ENCODE data around the gene DNAJB4.
"Not testable (repeated sequence)": the region's sequence is repeated elsewhere in the genome, so short reads cannot be mapped to it uniquely, and the experiment has no call there.

DNAJB4 gene

DNA sequence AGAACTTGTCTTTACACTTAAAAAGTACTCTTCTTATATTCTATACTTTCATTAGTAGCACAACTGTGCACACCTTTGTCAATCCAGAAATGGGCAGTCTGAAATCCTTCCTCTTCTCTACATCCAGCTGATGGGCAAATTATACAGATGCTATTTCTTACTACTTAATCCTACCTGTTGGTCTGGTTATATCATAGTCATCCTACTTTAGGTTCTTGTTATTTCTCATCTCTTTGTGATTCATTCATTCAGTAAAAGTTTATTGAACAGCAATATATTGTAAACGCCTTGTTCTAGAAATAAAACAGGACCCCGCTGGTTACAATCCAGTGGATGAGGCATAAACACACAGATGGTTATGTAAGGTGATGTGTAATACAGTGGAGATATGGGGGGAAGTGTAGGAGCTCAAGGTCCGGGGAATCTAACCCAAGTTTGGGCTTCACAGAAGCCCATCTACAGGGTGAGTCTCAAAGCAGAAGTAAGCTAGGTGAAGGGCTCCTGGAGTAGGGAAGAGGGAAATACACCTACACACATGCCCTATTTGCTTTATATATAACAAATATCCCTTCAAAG lies 14.0 kb upstream of the DNAJB4 start:
- in situ Hi-C loops (cut with MboI; ENCODE audit: low sequenced_read_pairs), result no loop called here

DNA sequence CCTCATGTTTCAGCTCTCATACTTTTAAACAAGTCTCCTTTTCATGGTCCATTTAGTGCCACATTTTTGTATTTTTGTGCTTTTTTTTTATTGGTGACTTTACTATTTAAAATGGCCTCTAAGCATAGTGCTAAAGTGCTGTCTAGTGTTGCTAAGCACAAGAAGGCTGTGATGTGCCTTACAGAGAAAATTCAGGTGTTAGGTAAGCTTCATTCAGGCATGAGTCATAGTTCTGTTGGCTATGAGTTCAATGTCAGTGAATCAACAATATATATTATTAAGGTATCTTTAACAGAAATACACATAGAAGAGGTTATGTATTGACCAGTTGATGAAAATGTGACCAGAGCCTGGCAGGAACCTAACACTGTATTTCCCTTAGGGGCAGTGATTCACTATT lies 13.1 kb upstream of the DNAJB4 start:
- in situ Hi-C loops (cut with MboI; ENCODE audit: low sequenced_read_pairs), result no loop called here

GRCh38 chr1:77994117-77994705 lies 10.5 kb upstream of the DNAJB4 start:
- in situ Hi-C loops (cut with MboI; ENCODE audit: low sequenced_read_pairs), result no loop called here

- in situ Hi-C loops (cut with MboI; ENCODE audit: low sequenced_read_pairs), result no loop called here
These were observed 8.0 kb upstream of the DNAJB4 start for GRCh38 chr1:77996734-77997133.

DNA sequence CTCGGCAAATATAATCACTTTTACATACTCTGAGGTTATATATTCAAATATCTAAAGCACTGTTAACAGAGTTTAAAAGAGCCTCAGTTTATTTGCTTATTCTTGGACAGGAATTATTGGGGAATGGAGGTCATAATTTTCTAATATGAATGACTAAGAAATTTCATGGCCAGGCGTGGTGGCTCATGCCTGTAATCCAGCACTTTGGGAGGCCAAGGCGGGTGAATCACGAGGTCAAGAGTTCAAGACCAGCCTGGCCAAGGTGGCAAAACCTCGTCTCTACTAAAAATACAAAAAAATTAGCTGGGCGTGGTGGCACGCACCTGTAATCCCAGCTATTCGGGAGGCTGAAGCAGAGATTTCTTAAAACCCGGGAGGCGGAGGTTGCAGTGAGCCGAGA lies 4.2 kb upstream of the DNAJB4 start:
- in situ Hi-C loops (cut with MboI; ENCODE audit: low sequenced_read_pairs), result not testable (repeated sequence)

- in situ Hi-C loops (cut with MboI; ENCODE audit: low sequenced_read_pairs), result no loop called here
These were observed 1.5 kb upstream of the DNAJB4 start for GRCh38 chr1:78003070-78003746.

- in situ Hi-C loops (cut with MboI; ENCODE audit: low sequenced_read_pairs), result no loop called here
These were observed 639 bp upstream of the DNAJB4 start for GRCh38 chr1:78003882-78004718.

DNA sequence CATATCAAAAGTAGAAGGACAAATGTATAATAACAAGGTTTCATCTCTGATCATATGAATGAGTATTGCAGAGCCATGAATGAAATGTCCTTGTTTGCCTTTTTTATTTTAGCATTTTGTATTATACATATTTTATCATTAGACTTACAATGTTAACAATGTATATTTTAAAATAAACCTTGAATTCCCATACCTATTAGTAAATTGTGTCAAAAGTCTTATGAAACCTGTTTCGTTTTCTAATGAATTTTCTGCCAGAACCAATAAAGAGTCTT lies 646 bp downstream of the DNAJB4 start:
- in situ Hi-C loops (cut with MboI; ENCODE audit: low sequenced_read_pairs), result no loop called here

DNA sequence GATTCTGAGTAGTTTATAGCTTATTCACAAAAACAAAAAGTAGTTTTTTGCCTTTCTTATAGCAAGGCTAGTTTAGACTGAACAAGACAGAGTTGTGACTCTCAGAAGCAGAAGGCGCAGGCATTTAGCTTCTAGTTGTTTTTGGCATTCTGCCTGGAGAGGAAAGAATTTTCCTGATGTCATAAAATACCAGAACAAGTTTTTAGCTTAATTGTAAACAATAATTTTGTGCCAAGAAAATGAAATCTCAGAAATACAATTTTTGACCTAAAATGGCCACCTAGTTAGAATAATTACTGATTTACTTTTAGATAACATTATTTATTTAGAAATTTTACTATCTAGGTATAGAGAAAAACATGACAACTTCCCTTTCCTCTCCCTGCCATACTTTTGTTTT lies 1.0 kb downstream of the DNAJB4 start:
- in situ Hi-C loops (cut with MboI; ENCODE audit: low sequenced_read_pairs), result no loop called here

- in situ Hi-C loops (cut with MboI; ENCODE audit: low sequenced_read_pairs), result no loop called here
These were observed 1.8 kb downstream of the DNAJB4 start for GRCh38 chr1:78006521-78006920.

- in situ Hi-C loops (cut with MboI; ENCODE audit: low sequenced_read_pairs), result no loop called here
These were observed 3.1 kb downstream of the DNAJB4 start for GRCh38 chr1:78007677-78008341.

DNA sequence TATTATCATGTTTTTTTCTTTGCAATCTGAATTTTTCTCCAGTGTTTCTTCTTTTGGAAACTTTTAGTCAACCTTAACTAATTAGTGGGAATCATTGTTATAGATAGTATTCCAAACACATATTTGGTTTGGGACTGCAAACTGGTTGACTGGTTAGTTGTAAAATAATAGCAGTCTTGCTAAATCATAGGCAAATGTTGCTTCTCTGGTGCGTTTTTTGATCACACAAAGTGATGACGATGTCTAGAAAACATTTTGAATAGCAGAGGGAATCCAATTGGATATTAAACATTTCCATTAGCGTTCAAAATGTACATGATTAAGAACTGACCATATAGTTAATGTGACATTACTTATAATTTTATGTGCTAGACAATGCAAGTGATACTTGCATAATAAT lies 4.5 kb downstream of the DNAJB4 start:
- in situ Hi-C loops (cut with MboI; ENCODE audit: low sequenced_read_pairs), result no loop called here

DNA sequence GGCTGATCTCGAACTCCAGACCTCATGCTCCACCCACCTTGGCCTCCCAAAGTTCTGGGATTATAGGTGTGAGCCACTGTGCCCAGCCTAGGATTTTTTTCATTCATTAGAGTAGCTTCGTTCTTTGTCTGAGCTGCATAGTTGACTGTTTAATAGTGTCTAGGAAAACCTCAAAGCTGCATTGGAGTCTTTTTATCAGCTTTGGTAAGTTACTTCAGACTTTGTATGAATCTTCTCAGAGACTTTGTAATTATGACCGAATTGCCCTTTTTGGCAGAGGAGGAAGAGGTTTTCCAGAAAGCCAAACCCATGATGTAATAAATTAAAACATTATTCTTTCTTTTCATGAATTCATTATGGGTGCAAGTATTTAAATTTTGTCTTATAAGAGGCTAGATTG lies 5.1 kb downstream of the DNAJB4 start:
- in situ Hi-C loops (cut with MboI; ENCODE audit: low sequenced_read_pairs), result no loop called here

DNA sequence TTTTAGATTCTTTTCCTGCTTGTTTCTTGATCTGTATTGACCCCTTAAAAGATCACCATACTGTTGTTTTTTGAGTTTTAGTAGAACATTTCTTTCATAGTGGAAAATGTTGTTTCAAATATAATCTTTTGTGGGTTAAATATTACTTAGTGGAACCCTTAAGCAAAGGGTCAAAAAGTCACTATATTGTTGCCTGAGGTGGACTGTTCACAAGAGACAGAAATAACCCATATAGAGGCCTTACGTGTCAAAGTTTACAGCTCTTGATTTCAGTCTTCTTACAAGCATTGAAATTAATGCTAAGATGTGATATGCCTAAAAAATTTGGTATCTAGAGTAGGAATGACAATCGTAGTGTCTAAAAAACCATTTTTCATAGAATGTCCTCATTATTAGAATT lies 6.3 kb downstream of the DNAJB4 start:
- in situ Hi-C loops (cut with MboI; ENCODE audit: low sequenced_read_pairs), result no loop called here

DNA sequence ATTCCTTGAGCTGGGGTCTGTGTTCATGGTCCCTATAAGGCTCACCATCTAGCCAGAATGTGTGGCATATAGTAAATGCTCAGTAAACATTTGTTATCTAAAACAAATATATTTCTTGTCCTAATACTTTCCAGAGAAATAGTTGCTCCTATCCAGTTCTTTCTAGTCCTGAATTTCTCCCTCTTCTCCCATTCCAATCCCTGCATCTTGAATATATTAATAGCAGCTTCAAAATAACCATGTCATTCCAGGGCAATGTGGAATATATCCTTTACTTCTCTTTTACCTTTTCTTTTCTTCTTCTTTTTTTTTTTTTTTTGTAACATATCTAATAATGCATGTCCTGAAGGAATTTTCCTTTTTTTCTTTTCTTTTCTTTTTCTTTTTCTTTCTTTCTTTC lies 10.4 kb downstream of the DNAJB4 start:
- in situ Hi-C loops (cut with MboI; ENCODE audit: low sequenced_read_pairs), result no loop called here

DNA sequence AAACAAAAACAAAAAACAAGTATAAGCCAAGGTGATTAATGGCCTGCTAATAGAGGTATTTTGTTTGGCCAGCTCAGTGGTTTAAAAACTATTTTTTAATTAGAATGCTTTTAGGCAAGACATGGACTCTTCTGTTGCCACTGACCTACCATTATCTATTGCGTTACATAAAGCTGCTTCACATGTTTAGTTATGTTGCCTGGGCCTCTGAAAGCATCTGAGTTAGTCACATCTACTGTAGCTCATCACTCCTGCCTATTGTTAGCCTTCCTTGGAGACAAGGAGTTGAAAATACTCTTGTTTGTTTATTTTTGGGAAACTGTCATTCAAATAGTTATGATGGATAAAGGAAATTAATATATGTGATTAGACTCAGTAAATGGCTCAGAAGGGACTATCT lies 14.3 kb downstream of the DNAJB4 start:
- in situ Hi-C loops (cut with MboI; ENCODE audit: low sequenced_read_pairs), result no loop called here

DNA sequence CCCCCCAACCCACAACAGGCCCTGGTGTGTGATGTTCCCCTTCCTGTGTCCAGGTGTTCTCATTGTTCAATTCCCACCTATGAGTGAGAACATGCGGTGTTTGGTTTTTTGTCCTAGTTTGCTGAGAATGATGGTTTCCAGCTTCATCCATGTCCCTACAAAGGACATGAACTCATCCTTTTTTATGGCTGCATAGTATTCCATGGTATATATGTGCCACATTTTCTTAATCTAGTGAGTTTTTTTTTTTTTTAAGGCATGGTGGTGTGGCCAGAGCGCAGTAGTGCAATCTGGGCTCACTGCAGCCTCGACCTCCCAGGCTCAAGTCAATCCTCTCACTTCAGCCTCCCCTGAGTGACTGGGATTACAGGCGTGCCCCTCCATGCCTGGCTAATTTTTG lies 16.4 kb downstream of the DNAJB4 start:
- in situ Hi-C loops (cut with MboI; ENCODE audit: low sequenced_read_pairs), result not testable (repeated sequence)

- in situ Hi-C loops (cut with MboI; ENCODE audit: low sequenced_read_pairs), result no loop called here
These were observed 25.1 kb downstream of the DNAJB4 start for GRCh38 chr1:78029793-78030192.

DNA sequence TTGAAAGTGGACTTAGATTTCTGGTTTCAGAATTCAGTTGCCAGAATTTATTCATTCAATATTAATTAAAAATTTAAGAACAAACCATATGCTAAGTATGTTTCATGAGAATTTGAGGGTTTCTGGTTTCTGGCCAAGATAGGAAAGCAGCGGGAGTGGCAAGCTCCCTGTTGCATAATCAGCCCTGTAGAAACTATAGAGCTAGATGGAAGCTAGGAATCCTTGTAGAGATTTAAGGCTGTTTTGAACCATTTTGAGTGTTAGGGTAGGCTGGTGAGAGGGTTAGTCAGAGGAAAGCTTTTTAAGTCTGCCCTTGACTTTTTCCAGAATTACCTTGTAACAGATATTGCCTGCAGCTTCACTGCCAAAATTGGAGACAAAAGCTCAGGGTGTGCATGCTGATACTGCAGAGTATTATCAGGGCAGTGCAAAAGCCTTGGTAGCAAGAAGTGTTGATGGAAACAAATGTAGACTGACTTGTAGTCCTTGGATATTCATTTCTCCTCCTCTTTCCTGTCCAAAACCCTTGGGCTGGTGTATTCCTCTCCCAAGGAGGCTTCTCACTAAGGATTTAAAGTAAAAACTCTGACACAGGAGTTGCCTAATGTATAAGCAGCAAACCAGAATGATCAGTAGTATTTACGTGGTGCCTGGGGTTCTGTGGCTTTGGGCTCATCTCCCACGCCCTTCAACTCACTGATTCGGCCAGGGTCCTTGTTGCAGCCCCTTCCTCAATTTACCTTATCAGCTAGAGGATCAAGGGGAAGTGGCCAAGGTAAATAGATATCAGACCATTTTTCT lies 28.5 kb downstream of the DNAJB4 start:
- in situ Hi-C loops (cut with MboI; ENCODE audit: low sequenced_read_pairs), result no loop called here

DNA sequence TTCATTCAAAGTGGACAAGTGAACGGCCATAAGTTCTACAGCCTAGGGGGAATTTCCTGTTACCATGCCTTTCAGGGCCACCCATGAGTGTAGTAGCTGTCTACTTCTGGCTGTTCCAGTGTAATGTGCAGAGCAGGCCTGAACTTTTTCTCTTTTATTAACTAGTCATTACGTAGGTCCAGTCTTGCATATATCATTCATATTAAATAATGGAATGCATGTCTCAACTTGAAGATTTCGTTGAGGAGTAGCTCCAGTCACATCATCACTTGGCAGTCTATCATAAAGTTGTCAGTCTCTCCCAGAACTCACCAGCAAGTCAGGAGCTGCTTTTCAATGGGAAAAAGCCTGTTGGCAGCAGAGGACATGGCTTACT lies 29.0 kb downstream of the DNAJB4 start:
- in situ Hi-C loops (cut with MboI; ENCODE audit: low sequenced_read_pairs), result no loop called here

- in situ Hi-C loops (cut with MboI; ENCODE audit: low sequenced_read_pairs), result no loop called here
These were observed 30.4 kb downstream of the DNAJB4 start for GRCh38 chr1:78035121-78035520.
